HUES64 (cell line): ENCODE measurements around the gene PTPRC.

Source experiments
- H3K27ac ChIP-seq: 2 replicates; pipeline ENCODE4 v1.7.0; 2013; ENCODE audit warnings: low read depth, low read length, inconsistent platforms
- H3K27me3 ChIP-seq: 2 replicates; pipeline ENCODE4 v1.6.1; 2013; ENCODE audit warnings: mild to moderate bottlenecking, low read length; ENCODE audit not compliant: insufficient read depth
- H3K36me3 ChIP-seq: 2 replicates; pipeline ENCODE4 v1.6.1; 2013; ENCODE audit warnings: mild to moderate bottlenecking, low read length; ENCODE audit not compliant: insufficient read depth
- H3K4me1 ChIP-seq: 2 replicates; pipeline ENCODE4 v1.6.1; 2013; ENCODE audit warnings: mild to moderate bottlenecking, low read length, moderate library complexity; ENCODE audit not compliant: insufficient read depth
- H3K4me3 ChIP-seq: 2 replicates; pipeline ENCODE4 v1.5.1; 2013; ENCODE audit warnings: mild to moderate bottlenecking, low read length, moderate library complexity
- H3K9ac ChIP-seq: 2 replicates; pipeline ENCODE4 v1.6.1; 2013; ENCODE audit warnings: mild to moderate bottlenecking, low read depth, low read length
- H3K9me3 ChIP-seq: 2 replicates; pipeline ENCODE4 v1.6.1; 2013; ENCODE audit warnings: low read depth, low read length; ENCODE audit not compliant: insufficient read depth
- WGBS: fragments of 150-250, 120-280 bp; methylation state at CpG from one replicate; pipeline ENCODE4 v1.1.7; 2013; ENCODE audit warnings: missing lambda C conversion rate; 5-methylcytosine and 5-hydroxymethylcytosine counted together

PTPRC gene

GRCh38 chr1:198749279-198749678, 110.4 kb downstream of the PTPRC start:
- H3K4me1 ChIP-seq, result peaks cover 5% of the 10 kb centered on the region; the same call in 1 of the 2 replicates
- H3K27me3 ChIP-seq, result no peaks in the 10 kb centered on the region
- H3K9me3 ChIP-seq, result no peaks in the 10 kb centered on the region
- no peaks in the 10 kb centered on the region for H3K36me3 ChIP-seq
- H3K4me3 ChIP-seq, result no peak overlapping the region
- no peak overlapping the region for H3K9ac ChIP-seq
- no peak overlapping the region for H3K27ac ChIP-seq
- WGBS, result no CpG with 5 or more reads among the region's 1 CpG

- Histone ChIP-seq H3K27ac (no peak overlapping the region), H3K36me3 (no peaks in the 10 kb centered on the region), H3K9ac (no peak overlapping the region), H3K9me3 (no peaks in the 10 kb centered on the region), H3K4me1 (peaks cover 5% of the 10 kb centered on the region; the same call in 1 of the 2 replicates), H3K27me3 (no peaks in the 10 kb centered on the region), H3K4me3 (no peak overlapping the region)
- WGBS, result 97% methylated on average over 1 of the region's 3 CpGs
These were observed 111.2 kb downstream of the PTPRC start for GRCh38 chr1:198750081-198750480.

GRCh38 chr1:198751741-198752140, 112.9 kb downstream of the PTPRC start:
- Histone ChIP-seq H3K36me3 (no peaks in the 10 kb centered on the region), H3K27me3 (no peaks in the 10 kb centered on the region), H3K4me3 (no peak overlapping the region), H3K9ac (no peak overlapping the region), H3K27ac (no peak overlapping the region), H3K9me3 (no peaks in the 10 kb centered on the region), H3K4me1 (peaks cover 5% of the 10 kb centered on the region; the same call in 1 of the 2 replicates)
- 100% methylated on average over 2 of the region's 3 CpGs for WGBS

- 100% methylated on average over 1 of the region's 1 CpG for WGBS
- H3K9me3 ChIP-seq, result no peaks in the 10 kb centered on the region
- H3K4me3 ChIP-seq, result no peak overlapping the region
- no peaks in the 10 kb centered on the region for H3K27me3 ChIP-seq
- no peaks in the 10 kb centered on the region for H3K36me3 ChIP-seq
- H3K9ac ChIP-seq, result no peak overlapping the region
- no peak overlapping the region for H3K27ac ChIP-seq
- H3K4me1 ChIP-seq, result no peaks in the 10 kb centered on the region
These were observed 115.8 kb downstream of the PTPRC start for GRCh38 chr1:198754670-198755069.

GRCh38 chr1:198755715-198756114, 116.9 kb downstream of the PTPRC start:
- Histone ChIP-seq H3K27me3 (no peaks in the 10 kb centered on the region), H3K9ac (no peak overlapping the region), H3K36me3 (no peaks in the 10 kb centered on the region), H3K27ac (no peak overlapping the region), H3K4me1 (no peaks in the 10 kb centered on the region), H3K4me3 (no peak overlapping the region), H3K9me3 (no peaks in the 10 kb centered on the region)
- 93% methylated on average over 2 of the region's 2 CpGs for WGBS

- no peak overlapping the region for H3K9ac ChIP-seq
- H3K9me3 ChIP-seq, result no peaks in the 10 kb centered on the region
- H3K4me3 ChIP-seq, result no peak overlapping the region
- no peaks in the 10 kb centered on the region for H3K4me1 ChIP-seq
- H3K36me3 ChIP-seq, result no peaks in the 10 kb centered on the region
- H3K27me3 ChIP-seq, result no peaks in the 10 kb centered on the region
- H3K27ac ChIP-seq, result no peak overlapping the region
These were observed 117.6 kb downstream of the PTPRC start for GRCh38 chr1:198756470-198756869.

GRCh38 chr1:198761859-198762616, 123.2 kb downstream of the PTPRC start:
- no peaks in the 10 kb centered on the region for H3K36me3 ChIP-seq
- no peak overlapping the region for H3K27ac ChIP-seq
- WGBS, result 96% methylated on average over 4 of the region's 4 CpGs

GRCh38 chr1:198763298-198763714, 124.5 kb downstream of the PTPRC start:
- no peak overlapping the region for H3K4me3 ChIP-seq
- no peak overlapping the region for H3K9ac ChIP-seq
- 67% methylated on average over 1 of the region's 1 CpG for WGBS
- no peak overlapping the region for H3K27ac ChIP-seq
- H3K4me1 ChIP-seq, result no peaks in the 10 kb centered on the region
- no peaks in the 10 kb centered on the region for H3K36me3 ChIP-seq
- H3K9me3 ChIP-seq, result no peaks in the 10 kb centered on the region
- H3K27me3 ChIP-seq, result no peaks in the 10 kb centered on the region

More at GRCh38 chr1:198761859-198762616, 123.2 kb downstream of the PTPRC start:
- H3K4me3 ChIP-seq, result no peak overlapping the region
- H3K27me3 ChIP-seq, result no peaks in the 10 kb centered on the region
- no peaks in the 10 kb centered on the region for H3K4me1 ChIP-seq
- H3K9me3 ChIP-seq, result no peaks in the 10 kb centered on the region
- H3K9ac ChIP-seq, result no peak overlapping the region

- Histone ChIP-seq H3K36me3 (no peaks in the 10 kb centered on the region), H3K27ac (no peak overlapping the region), H3K9ac (no peak overlapping the region), H3K4me3 (no peak overlapping the region), H3K4me1 (no peaks in the 10 kb centered on the region; the same call in 1 of the 2 replicates), H3K27me3 (no peaks in the 10 kb centered on the region), H3K9me3 (no peaks in the 10 kb centered on the region)
- 67% methylated on average over 1 of the region's 2 CpGs for WGBS
These were observed 125.9 kb downstream of the PTPRC start for GRCh38 chr1:198764748-198765147.

GRCh38 chr1:198765416-198765815, 126.6 kb downstream of the PTPRC start:
- no peaks in the 10 kb centered on the region; the same call in 1 of the 2 replicates for H3K4me1 ChIP-seq
- no peaks in the 10 kb centered on the region for H3K36me3 ChIP-seq
- H3K27ac ChIP-seq, result no peak overlapping the region
- H3K9me3 ChIP-seq, result no peaks in the 10 kb centered on the region
- no peaks in the 10 kb centered on the region for H3K27me3 ChIP-seq
- no peak overlapping the region for H3K4me3 ChIP-seq
- no peak overlapping the region for H3K9ac ChIP-seq

GRCh38 chr1:198771563-198772153, 132.8 kb downstream of the PTPRC start:
- no peaks in the 10 kb centered on the region for H3K9me3 ChIP-seq
- peaks cover 4% of the 10 kb centered on the region; the same call in 1 of the 2 replicates for H3K4me1 ChIP-seq
- no peaks in the 10 kb centered on the region for H3K27me3 ChIP-seq
- no peak overlapping the region for H3K9ac ChIP-seq
- H3K4me3 ChIP-seq, result no peak overlapping the region
- no peak overlapping the region for H3K27ac ChIP-seq
- H3K36me3 ChIP-seq, result no peaks in the 10 kb centered on the region
- WGBS, result 79% methylated on average over 3 of the region's 3 CpGs
